GM18861 (cell line): ENCODE results near the gene IGFBPL1.
A peak's percentile ranks its signal among the peaks of the same experiment; 100 is the strongest.

Experiments used
- ATAC-seq: cut with Tn5 transposase; IDR thresholded peaks from one replicate; pipeline ENCODE4 v1.9.1; 2021; ENCODE audit not compliant: unreplicated experiment

The IGFBPL1 gene, protein sequence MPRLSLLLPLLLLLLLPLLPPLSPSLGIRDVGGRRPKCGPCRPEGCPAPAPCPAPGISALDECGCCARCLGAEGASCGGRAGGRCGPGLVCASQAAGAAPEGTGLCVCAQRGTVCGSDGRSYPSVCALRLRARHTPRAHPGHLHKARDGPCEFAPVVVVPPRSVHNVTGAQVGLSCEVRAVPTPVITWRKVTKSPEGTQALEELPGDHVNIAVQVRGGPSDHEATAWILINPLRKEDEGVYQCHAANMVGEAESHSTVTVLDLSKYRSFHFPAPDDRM

GRCh38 chr9:38423973-38424843, at the start of gene IGFBPL1:
Gene IGFBPL1, minus strand, starts transcription at chr9:38424454. Its CDS starts 30 bp downstream, at chr9:38424424.
- ATAC-seq, result no peak

- ATAC-seq, result peak; percentile 79
These were observed 48.5 kb upstream of the IGFBPL1 start for GRCh38 chr9:38472583-38473249.

DNA sequence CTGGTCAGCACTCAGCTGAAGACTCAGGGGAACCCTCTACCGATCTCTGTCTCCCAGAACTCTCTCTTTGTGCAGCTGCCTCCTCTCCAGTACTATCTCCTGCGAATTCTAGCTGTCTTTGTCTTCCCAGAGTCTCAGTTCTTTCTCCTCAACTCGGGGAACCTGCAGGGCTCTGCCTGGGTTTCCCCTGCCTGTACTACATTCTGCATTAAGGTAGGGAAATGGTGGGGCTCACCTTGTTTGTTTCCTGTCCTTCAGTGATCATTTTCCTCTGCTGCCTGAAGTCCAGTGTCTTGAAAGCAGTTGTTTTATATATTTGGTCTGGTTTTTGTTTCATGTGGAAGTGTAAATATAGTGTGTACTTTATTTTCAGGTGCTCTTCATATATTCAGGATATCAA, 43.1 kb upstream of the IGFBPL1 start:
- ATAC-seq, result no peak

DNA sequence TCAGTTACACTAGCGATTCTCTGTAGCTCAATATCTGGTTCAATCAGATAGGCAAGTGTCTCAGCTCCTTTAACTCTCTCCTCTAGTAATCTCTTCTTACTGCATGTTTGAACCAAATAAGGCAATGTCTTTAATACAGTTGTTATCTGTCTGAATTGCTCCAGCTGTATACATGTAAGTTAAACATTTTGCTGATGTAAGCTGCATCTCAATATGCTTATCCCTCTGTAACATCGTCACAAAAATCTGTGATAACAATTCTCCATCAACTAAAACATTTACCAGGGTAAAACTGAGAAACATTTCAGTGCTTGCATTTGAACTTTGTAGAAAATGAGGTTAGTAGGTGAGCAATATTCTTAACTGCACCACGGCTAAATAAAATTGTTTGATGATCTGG, 29.6 kb upstream of the IGFBPL1 start:
- ATAC-seq, result no peak

GRCh38 chr9:38451162-38451561, 26.9 kb upstream of the IGFBPL1 start:
- ATAC-seq, result no peak

GRCh38 chr9:38447703-38448102, 23.4 kb upstream of the IGFBPL1 start:
- ATAC-seq, result no peak

GRCh38 chr9:38445154-38446043, 21.1 kb upstream of the IGFBPL1 start:
- peak; percentile 80 for ATAC-seq

DNA sequence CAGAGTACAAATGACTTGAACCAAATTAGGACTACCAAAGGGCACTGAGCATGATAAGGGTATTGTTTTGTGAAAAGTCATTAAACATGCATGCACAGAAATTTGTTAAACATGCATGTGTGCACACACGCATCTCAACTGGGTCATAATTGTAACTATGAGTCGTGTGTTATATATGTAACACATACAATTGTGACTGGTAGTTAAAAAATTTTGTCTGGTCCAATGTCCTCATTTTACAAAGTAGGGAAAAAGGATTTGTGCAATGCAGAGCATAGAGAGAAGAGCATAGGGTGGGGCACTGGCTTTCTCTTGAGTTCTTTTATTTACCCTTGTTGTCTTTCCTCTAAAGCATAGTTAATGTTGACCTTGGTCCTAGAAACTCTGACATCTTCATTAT, 19.3 kb upstream of the IGFBPL1 start:
- ATAC-seq, result no peak

DNA sequence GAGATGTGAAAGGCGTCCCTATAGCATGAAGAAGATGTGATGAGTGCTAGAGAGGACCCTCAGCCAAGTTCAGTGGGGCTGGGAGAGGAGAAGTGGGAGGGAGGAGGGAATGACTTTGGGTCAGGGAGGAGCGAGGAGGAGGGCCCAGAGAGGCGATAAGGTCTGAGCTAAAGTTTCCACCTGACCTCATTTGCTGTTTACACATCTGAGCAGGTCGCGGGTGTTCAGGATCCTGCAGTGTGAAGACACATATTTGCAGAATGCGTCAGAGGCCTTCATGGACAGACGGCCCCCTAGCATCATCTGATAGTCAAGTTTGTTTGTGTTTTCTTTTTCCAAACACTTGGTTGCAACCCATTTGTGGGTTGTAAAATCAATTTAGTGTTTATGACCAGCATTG, 18.9 kb upstream of the IGFBPL1 start:
- ATAC-seq, result no peak

DNA sequence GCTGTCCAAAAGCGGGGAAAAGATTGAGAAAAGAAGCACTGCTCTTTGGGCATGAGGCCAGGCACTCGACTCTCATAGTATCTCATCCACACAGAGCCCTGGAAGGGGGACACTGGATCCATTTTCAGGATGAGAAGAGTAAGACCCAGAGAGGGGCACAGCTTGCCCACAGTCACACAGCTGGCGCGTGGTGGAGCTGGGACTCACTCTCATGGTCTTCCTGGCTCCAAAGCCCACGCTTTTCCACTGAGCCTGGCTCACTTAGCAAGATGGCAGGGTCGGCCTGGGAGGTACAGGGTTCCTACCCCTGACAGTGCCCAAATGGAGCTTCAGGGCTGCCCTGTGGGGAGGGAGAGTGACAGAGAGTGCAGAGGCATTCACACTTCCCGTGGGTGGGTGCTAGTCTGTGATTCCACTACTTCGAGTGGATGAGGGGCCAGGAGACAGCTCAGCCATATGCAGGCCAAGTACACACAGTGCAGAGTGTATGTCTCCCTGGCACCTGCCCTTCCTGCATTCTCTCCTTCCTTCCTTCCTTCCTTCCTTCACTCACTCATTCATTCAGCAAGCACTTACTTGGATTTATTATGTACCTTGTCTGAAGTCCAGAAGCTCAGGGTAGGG, 18.3 kb upstream of the IGFBPL1 start:
- ATAC-seq, result no peak

GRCh38 chr9:38441347-38442085, 17.3 kb upstream of the IGFBPL1 start:
- ATAC-seq, result no peak

GRCh38 chr9:38440516-38440915, 16.3 kb upstream of the IGFBPL1 start:
- no peak for ATAC-seq

- no peak for ATAC-seq
These were observed 15.7 kb upstream of the IGFBPL1 start for GRCh38 chr9:38439916-38440301.

DNA sequence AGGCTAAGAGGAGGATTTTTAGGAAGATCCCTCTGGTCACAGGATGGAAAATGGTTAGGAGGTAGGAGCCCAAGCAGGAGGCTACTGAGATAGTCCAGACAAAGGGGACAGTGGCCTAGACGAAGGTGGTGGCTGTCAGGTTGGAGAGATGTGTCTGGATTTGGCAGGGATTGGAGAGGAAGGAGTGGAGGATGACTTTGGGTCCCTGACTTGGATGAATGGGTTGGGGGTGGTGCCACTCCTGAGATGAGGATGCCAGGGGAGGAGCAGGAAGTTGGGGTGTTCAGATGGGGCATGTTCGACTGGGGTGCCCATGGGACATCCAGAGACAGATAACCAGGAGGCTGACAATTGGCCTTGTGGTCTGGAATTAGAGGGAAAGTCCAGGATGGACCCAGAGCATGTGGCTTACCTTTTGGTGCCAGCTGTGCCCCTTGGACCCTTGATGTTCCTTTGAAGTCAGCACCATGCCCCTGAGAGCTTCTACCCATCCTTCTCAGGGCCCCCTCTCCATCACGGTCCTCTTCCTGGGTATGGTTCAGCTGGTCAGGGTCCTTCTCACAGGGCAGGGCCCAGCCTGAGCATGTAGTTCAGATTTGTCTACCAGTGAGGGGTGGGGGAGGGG, 15.1 kb upstream of the IGFBPL1 start:
- no peak for ATAC-seq

DNA sequence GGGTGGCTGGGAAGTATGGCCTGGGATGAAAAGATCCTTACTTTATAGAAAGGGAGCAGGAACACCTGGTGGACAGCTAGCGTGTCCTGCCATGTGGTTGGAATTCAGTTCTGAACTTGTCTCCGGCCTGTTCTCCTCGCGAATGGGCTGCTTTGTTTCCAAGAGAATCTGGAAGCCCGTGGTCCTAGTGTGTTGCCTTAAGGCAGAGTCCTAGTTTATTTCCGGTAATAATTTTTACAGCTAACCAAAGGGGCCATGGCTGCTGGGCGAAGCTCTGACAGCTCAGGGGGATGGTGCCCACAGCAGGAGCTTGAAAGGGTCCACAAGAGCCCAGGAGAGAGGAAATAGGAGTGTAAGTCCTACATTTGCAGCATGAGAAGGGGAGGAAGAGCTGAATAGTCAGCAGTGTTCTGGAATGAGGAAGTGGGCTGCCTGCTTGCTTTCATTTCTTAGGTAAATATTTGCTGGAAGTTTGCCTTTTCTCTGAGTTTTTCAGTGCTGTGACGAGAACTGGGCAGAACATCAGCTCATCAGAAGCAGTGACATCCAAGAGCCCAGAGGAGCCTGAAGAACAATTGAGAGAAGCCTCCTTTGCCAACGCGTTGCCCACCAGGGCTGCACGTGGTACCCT, 13.1 kb upstream of the IGFBPL1 start:
- ATAC-seq, result peak; percentile 44

DNA sequence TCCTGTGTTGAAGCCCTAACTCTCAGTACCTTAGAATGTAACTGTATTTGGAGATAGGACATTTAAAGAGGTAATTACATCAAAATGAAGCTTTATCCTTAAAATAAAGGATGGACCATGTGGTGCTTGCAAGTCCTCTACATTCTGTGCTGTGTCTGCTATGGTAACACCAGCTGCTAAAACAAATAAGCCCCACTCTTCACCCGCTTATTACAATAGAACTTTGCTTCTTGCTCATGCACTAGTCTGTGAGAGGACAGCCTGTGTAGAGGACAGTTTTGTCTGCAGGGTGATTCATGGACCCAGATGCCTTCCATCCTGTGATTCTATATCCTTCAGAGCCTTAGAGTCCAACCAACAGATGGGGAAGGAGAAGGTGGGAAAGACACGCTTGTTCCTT, 12.5 kb upstream of the IGFBPL1 start:
- ATAC-seq, result no peak

GRCh38 chr9:38435521-38435920, 11.3 kb upstream of the IGFBPL1 start:
- ATAC-seq, result no peak

DNA sequence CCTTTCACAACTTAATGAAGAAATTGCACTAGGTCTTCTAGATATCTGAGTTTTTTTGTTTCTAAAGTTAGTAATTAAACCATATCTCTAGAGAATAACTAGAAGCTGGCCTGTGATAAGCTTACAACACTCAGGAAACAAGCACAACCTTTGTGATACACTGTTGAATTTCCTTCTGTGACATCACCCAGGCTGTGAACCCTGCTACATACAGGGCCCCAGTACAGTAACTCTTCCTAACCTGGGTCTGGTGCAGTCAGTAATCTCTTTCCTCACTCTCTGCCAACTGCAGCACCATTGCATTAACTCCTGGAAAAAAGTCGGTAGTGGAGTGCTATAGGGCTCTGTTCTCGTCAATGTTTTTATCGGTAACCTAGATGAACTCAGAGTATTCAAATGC, 10.6 kb upstream of the IGFBPL1 start:
- no peak for ATAC-seq

DNA sequence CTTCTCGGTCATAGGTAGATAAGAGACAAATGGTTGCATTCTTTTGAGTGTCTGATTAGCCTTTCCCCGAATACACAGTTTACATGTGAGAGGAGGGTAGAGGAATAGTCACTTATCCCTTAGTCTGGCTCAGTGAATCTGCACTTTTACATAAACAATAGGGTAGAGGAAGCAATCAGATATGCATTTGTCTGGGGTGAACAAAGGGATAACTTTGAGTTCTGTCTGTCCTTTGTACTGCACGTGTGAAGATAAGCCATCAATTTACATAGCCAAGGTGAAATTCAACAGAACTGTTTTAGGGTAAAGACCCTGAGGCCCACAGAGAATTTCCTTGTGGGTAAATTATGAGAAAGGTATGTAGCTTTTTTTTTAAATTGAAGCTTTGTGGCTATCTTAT, 10.1 kb upstream of the IGFBPL1 start:
- no peak for ATAC-seq
